HCEC 1CT (cell line): Measurements from ENCODE around the gene FAM111B.
"Not testable (repeated sequence)": the region's sequence is repeated elsewhere in the genome, so short reads cannot be mapped to it uniquely, and the experiment has no call there.

ENCODE experiments used
- DNase-seq: peaks from one replicate; pipeline ENCODE4 v3.0.0-alpha.2; 2017

The FAM111B gene

DNA sequence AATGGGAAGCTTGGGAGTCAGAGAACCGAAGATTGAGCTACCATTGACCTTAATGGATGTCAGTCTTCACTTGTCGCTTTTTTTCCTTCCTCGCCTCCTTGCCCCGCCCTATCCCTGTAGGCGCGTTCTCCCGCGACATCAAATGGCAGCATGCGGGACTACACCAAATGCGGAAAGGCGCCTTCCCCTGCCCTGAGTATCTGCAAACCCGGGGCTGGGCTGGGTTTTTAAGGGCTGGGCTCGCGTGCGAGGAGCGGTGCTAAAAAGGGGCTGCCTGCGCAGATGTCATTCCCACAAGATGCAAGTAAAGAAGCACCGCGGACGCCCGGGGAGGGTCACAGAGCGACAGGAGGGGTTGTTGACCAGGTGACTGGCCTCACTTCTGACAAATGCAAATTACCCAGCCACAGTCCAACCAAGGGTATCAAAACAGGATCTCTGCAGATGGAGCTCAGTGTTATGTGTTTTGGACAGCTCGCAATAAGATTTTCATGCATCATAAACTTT is 4.7 kb upstream of the FAM111B start:
- peak; percentile 54 for DNase-seq

DNA sequence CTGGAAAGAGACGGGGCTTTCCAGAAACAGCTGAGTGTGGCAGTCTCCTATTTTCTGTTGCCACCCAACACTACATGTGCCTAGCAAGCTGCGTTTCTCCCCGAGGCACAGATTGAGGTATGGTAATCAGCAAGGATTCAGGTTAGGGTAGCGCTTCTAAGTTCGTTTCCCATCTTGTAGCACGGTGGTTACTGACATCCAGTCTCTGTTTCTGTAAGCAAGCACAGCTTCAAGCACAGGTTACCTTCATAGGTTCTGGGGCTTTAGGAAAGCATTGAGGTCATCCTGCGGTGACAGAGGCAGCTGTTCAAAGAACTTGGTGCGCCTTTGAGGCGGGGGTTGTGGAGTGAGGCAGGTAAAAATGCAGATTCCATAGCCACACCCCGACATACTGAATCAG is 684 bp downstream of the FAM111B start:
- DNase-seq = not testable (repeated sequence)

- DNase-seq = peak; percentile 79
Observed at GRCh38 chr11:59112494-59112893, 5.5 kb downstream of the FAM111B start.

DNA sequence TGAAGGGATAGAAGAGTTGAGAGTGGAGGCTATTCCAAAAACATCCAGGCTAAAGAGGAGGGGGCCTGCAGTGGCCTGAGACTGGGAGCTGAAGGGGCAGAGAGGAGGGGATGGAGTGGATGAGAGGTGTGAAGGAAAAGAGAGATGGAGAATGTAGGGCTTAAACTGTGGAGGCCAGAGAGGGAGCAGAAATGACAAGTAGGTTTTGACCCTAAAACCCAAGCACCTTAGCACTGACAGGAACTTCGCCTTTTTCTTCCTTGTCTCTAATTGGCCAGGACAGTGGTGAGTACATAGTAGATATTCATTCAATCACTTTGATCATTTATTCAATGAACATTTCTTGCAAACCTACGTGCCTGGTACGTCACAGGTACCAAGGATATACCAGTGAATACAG is 7.3 kb downstream of the FAM111B start:
- no peak for DNase-seq

- DNase-seq = no peak
Observed at GRCh38 chr11:59115553-59115952, 8.5 kb downstream of the FAM111B start.

DNA sequence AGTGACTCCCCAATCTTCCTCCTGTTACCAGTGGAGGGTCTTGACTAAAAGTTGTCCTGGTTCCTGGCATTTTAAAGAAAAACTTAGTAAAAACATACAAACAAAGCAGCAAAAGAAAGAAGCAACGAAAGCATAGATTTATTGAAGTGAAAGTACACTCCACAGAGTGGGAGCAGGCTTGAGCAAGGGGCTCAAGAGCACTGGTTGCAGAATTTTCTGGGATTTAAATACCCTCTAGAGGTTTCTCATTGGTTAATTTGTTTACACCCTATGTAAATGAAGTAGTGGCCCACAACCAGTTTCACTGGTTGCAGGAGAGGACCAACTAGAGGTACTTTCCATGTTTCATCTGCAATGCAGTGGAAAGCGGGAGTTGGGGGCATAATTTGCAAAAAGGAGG is 10.7 kb downstream of the FAM111B start:
- DNase-seq = no peak

- no peak for DNase-seq
Observed at GRCh38 chr11:59119826-59120225, 12.8 kb downstream of the FAM111B start.

DNA sequence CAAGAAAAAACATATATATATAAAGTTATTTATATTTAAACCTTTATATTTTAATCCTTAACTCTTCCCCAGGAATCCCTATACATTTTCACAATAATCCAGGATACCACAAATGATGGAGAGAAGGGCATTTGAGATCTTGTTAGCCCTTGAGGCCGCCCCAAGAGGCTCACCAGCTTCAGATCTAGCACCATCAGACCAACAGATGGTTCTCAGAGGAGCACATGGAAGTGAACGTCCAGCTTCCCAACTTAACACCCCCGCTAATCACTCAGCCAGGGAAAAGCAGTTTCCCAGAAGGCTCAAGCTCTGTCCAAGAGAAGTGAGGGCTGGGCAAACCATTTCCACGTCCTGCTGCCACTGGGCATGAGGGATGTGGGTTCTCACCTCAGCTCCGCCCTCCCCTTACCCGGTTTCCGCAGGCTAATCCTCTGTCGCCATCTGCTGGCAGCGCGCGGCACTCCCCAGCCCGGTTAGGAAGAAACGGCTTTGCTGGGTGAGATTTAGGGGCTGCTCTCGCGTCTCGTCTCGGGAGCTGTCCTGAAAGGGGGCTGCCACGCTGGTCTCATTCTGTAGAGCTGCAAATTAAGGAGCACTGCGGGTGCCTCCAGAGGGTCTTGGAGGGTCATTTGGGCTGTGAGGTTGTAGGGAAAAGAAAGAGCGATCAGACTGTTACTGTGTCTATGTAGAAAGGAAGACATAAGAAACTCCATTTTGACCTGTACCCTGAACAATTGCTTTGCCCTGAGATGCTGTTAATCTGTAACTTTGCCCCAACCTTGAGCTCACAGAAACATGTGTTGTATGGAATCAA is 28.8 kb downstream of the FAM111B start:
- peak; percentile 64 for DNase-seq

DNA sequence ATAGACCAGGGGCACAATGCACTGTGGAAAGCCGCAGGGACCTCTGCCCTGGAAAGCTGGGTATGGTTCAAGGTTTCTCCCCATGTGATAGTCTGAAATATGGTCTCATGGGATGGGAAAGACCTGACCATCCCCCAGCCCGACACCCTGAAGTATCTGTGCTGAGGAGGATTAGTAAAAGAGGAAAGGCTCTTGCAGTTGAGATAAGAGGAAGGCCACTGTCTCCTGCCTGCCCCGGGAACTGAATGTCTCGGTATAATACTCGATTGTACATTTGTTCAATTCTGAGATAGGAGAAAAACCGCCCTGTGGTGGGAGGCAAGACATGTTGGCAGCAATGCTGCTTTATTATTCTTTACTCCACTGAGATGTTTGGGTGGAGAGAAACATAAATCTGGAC is 29.5 kb downstream of the FAM111B start:
- not testable (repeated sequence) for DNase-seq

DNA sequence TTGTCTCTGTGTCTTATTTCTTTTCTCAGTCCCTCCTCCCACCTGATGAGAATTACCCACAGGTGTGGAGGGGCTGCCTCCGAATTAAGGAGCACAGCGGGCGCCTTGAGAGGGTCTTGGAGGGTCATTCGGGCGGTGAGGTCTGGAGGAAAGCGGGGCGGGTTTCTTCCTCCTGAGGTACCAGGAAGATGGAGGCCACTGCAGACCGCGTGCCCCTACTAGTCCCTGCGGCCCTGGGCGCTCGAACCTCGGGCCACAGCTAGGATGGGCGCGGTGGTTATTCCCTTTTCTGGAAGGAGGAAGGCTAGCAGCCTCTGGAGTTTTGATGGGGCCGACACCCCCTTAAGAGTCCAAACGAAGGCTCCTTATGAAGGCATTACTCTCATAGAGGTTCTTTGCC is 30.2 kb downstream of the FAM111B start:
- DNase-seq = no peak

DNA sequence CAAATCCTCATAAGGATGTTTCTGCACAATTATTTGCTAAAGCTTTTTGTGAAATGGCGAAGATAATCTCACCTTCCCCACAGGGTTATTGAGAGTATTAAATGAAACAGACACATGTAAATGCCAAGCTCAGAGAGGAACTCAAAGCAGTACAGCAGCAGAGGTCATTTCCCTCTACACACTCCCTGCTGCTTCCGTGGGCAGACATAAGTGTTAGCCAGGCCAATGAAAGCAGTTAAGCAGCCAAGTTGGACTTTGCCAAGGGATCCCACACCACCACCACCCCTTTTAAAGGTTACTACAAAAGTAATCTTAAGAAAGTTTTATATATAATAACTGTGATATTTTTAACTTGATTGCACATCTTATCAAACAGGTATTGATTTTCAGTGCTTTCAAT is 31.6 kb downstream of the FAM111B start:
- DNase-seq = no peak

GRCh38 chr11:59141191-59141590 is 34.2 kb downstream of the FAM111B start:
- no peak for DNase-seq

DNA sequence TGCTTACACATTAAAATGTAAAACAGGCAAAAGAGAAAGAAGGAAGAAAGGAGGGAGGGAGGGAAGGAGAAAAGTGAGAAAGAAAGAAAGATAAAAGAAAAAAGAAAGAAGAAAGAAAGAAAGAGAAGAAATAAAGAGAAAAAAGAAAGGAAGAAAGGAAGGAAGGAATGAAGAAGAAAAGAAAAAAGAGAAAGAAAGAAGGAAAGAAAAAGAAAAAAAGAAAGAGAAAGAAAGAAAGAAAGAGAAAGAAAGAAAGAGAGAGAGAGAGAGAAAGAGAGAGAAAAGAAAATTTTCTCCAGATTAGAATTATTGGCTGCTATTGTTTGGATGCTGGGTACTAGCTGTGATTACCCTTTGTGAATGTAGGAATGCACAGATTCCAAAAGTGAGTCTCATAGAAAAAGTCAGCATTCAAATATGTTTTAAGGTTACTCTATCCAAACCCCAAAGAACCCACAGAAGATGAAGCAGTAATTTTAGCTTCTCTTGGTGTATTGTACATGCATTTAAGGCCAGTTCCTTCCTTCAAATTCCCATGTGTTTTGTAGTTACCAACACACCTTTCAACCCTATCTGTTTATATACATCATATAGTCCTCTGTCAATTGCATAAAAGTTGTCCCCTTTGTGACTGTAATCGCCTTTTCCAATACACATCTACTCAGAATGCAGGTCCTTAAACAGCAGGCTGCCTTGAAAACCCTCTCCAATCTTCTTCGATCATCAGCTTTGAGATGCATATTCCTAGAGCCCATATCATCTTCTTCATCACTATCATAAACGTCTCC is 34.8 kb downstream of the FAM111B start:
- DNase-seq = peak; percentile 77

GRCh38 chr11:59142530-59143507 is 35.8 kb downstream of the FAM111B start, which contains the start of gene FAM111A:
Gene FAM111A, plus strand, starts transcription at chr11:59142856. Its CDS starts 6,017 bp downstream, at chr11:59148873.
- DNase-seq = peak; percentile 92

DNA sequence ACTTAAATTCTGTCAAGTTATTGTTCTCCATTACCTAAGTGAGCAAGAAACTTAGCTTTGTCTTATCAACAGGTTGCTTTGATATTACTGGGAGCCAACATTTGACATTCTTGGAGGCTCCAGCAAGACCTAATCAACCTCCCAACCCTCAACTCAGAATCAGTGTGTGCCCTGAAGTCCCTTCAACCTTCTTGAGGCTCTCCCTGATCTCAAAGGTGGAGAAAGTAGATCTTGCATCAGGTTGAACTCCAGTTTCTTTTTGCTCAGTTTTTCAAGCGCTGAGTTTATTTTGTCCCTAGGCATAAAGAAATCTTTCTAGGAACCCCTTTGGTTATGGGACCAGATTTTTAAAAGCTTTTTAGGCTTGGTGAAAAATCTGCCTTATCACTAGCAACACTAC is 37.1 kb downstream of the FAM111B start:
- no peak for DNase-seq

DNA sequence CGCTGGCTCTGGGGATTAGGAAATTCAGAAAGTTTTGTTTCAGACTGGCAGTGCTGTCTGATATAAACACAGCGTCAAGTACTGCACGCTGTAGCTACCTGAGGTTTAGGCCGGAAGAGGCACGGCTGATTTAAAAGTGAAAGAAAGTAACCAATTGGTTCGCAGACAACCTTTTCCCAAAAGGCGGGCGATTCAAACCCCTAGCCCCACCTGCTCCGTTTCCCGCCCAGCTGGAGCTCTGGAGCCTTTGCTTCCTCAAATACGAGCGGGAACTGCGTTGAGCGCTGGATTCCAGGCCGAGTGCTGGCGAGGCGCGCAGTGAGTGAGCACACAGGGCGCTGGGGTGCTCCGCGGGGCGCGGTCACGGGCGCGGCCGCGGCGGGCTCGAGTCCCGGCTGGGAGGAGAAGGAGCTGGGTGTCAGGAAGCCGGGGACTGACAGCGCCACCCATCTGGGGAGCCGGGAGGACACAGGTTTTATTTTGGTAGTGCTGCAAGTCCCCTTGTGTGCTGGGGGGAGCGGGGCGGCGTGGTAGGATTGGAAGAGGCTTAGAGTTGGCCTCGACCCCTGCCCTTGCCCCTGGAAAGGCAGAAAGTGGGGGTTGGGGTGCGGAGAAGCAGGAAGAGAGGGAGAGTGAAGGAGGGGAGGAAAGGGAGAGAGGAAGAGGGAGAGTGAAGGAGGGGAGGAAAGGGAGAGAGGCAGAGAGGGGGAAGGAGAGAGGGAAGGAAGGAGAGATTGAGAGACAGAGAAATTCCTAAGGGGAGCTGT is 37.7 kb downstream of the FAM111B start:
- DNase-seq = peak; percentile 83

DNA sequence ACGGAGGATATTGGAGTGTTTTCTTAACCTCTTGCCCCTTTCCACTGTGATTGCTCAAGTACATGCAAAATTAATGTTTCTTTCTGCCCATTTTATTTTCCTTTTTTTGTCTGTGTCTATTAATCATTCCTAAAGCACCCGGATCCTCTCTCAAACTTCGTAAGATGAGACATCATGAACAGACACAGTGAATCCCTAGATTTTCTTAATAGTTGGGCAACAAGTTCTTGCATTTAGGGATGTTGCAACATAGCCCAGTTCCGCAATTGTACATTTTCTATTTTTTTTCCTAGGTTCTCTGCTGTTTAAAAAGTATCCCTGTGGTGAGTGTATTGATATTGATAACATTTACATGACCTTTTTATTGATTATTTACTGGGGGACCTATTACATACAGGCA is 38.5 kb downstream of the FAM111B start:
- peak; percentile 84 for DNase-seq

GRCh38 chr11:59151761-59152160 is 44.7 kb downstream of the FAM111B start:
- no peak for DNase-seq

DNA sequence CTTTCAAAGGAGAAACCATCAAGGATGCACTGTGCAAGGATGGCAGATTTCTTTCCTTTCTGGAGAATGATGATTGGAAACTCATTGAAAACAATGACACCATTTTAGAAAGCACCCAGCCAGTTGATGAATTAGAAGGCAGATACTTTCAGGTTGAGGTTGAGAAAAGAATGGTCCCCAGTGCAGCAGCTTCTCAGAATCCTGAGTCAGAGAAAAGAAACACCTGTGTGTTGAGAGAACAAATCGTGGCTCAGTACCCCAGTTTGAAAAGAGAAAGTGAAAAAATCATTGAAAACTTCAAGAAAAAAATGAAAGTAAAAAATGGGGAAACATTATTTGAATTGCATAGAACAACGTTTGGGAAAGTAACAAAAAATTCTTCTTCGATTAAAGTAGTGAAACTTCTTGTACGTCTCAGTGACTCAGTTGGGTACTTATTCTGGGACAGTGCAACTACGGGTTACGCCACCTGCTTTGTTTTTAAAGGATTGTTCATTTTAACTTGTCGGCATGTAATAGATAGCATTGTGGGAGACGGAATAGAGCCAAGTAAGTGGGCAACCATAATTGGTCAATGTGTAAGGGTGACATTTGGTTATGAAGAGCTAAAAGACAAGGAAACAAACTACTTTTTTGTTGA is 45.4 kb downstream of the FAM111B start:
- no peak for DNase-seq

GRCh38 chr11:59154610-59155009 is 47.6 kb downstream of the FAM111B start:
- DNase-seq = peak; percentile 17

DNA sequence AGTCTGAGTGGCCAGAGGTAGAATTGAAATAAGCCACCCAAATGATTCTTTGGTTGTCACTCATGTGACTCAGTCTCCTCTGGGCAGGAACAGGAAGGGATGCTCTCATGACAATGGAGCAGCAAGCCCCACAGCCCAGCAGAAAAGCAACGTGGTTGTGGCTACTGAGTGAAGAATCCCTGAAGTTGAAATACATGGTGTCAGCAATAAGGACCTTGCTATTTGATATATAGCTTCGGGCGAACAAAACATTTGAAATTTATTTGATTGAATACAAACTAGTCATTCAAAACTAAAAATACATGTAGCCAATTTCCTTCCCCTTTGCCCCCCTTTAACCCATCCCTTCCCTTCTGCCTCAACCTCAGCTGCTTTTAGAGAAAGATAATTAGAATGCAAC is 50.4 kb downstream of the FAM111B start:
- no peak for DNase-seq
